GM11168 (cell line): ENCODE results near the gene PHF10.

Experiments used
- in situ Hi-C: fragments of 300-500 bp; cut with MboI; formaldehyde crosslinking; loops from one replicate; pipeline ENCODE4 v1.12.0; 2022; ENCODE audit warnings: low sequenced_read_pairs; ENCODE audit not compliant: unreplicated experiment

Gene PHF10

DNA sequence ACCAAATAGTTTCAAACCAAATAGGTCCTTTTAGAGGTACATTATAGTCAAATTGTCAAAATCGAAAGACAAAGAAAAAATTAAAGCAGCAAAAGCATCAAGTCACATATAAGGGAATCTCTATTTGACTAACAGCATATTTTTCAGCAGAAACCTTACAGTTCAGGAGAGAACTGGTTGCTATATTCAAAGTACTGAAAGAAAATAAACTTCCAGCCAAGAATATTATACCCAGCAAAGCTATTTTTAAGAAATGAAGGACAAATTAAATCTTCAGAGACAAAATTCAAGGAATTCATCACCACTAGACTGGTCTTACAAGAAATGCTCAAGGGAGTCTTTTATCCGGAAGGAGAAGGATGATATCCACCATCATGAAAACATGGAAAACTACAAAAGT is 38.4 kb downstream of the PHF10 start:
- in situ Hi-C loops, result no loop called here

DNA sequence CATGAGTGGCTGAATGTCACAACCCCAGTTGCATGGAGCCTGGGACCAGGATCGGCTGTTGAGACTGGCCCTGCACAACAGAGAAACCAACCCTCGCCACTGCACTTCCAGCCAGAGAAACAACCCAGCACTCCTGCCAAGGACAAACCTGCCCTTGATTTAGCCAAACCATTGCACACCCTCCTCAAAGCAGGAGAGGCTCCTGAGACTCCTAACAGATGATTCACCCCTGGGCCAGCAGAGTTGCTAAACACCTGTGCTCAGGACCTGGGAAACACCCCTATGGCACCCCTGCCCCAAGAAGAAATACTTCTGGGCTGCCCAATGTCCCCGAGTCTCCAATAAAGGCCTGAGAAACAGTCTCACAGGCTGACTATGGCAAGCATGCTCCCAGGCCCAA is 40.2 kb downstream of the PHF10 start:
- in situ Hi-C loops, result no loop called here

DNA sequence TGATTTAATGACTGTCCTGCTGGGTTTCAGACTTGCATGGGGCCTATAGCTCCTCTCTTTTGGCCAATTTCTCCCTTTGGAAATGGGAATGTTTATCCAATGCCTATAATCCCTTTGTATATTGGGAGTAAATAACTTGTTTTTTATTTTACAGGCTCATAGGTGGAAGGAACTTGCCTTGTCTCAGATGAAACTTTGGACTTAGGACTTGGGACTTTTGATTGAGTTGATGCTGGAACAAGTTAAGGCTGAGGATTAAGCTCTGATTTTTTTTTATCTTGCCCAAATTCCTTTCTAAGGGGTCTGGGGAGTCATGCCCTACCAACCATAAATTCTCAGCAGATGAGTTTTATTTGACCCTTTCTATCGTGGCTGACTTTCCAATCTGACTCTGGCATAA is 46.0 kb downstream of the PHF10 start:
- in situ Hi-C loops, result no loop called here

DNA sequence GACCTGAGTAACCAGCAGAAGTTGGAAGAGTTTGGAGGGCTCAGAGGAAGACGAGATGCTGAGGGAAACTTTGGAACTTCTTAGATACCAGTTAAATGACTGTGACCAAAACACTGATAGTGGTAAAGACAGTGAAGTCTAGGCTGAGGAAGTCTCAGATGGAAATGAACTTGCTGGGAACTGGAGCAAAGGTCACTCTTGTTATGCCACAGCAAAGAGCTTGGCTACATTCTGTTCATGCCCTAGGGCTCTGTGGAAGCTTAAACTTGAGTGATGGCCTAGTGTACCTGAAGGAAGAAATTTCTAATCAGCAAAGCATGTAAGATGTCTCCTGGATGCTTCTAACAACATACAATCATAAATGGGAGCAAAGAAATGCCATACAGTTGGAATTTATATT is 47.2 kb downstream of the PHF10 start:
- in situ Hi-C loops, result no loop called here

DNA sequence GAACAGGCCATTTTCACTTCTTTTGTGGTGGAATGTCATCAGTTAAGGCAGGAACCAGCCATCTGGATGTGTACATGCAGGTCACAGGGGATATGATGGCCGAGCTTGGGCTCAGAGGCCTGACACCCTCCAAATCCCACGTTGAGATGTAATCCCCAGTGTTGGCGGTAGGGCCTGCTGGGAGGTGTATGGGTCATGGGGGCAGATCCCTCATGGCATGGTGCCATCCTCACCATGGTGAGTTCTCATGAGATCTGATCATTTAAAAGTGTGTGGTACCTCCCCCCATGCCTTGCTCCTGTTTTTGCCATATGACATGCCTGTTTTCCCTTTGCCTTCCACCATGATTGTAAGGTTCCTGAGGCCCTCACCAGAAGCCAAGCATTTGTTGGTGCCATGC is 49.3 kb downstream of the PHF10 start:
- in situ Hi-C loops, result no loop called here

DNA sequence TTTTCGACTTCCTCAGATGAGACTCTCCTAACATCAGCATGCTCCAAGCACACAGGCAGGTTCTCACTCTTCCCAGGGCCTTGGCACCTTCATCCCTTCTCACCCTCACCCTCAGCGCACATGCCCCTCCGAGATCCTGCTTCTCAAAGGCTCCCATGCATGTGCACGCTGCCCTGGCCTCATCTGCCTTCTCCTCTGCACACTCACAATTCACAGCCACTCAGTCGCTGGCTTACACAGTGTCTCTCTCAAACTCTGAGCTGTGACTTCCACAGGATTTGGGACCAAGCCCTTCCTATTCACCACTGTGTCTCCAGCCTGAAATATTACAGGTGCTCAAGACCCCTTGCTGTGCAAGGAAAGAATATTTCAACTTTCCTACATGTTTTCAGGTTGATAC is 52.7 kb downstream of the PHF10 start:
- in situ Hi-C loops, result no loop called here

DNA sequence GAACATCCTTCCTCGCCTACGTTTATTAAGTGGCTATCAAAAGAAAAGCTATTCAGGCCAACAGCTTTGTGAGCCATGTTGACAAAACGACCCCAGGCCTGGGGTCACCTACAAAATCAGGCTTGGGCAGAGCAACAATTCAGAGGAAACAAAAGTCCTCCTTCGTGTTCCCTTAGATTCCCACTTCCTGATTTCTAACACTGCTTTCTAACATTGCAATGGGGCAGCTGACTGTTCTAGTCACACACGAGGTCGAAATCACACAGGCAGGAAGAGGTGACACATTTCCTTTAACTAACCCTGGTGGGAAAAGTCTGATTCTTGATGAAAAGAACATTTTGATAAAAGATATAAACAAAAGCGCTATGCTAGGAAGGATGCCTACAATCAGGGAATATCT is 54.4 kb downstream of the PHF10 start:
- in situ Hi-C loops, result no loop called here

DNA sequence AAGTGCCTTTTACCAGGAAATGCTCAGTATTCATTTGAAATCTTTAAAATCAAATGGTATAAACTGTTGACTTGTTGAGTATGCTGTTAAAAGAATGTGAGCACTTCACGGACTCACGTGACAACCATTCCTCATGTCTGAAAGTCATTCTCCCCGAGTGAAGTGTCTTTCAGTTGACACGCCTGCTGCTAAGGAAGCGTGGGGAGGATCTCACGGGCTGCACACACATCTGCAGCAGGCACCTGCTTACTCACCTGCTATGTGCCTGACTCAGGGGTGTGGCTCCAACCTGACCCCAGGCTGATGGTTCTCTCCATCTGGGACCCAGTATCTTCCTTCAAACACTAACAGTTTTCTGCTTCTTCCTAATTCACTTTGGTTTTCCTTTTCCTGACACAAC is 55.2 kb downstream of the PHF10 start:
- in situ Hi-C loops, result no loop called here

DNA sequence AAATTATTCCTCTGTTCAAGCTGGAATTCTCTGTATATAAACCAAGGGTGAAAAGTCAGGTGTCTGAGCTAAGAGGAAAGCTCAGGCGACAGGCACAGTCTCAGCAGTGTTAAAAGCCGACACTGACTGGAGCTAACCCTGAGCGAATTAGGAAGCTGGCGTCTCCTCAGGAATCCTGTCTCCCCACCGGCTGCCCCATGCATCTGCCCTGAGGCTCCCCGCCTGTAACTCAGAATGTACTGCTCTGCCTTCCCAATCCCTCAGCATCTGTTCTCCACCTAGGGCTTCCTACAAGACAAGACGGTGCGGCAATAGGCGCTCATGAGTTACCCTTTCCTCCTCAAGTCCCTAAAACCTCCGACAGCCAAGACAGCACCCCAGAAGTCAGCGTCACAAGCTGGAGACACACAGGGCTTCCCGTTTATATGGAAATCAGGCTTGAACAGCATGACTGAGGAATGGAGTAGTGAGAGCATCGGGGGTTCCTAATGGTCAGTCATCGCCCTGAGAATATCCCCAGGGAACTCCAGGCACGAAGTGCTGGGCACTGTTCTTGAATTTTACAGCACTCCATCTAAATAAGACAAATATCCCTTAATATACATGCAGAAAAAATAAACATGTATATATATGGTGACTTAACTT is 56.0 kb downstream of the PHF10 start:
- in situ Hi-C loops, result no loop called here

DNA sequence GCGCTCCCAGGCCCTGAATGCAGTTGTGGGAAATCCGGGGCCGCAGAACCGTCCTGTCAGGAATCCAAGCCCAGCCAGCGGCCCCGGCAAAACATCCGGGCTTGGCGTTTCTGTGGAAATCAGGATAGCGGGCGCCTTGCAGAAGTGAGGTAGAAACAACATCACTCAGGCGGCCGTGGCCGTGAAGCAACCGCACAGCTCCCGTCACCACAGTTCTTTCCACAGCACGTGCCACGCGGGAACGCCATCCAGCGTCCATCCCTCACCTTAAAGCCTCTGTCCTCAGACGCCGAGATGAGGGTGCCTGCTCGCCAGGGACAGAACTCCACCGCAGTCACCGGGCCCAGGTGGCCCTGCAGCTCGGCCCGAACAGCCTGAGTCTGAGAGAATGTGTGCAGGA is 56.6 kb downstream of the PHF10 start:
- in situ Hi-C loops, result no loop called here

DNA sequence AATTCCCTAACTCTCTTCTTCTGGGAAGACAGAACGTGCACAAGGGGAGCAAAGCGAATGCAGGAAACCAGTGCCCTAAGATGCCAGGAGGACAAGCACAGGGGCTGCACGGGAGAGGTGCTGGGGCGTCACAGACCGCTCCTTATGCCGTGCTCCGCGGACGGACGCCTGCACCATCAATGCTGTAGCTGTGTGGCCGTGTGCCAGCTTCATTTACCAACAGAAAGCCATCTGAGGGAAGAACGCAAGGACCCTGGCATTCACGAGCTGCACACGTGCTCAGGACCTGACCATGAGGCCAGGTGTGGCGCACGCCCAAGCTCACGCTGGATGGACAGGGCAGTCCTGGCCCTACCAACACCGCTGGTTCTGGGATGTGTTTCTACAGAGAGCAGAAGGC is 57.9 kb downstream of the PHF10 start:
- in situ Hi-C loops, result no loop called here

DNA sequence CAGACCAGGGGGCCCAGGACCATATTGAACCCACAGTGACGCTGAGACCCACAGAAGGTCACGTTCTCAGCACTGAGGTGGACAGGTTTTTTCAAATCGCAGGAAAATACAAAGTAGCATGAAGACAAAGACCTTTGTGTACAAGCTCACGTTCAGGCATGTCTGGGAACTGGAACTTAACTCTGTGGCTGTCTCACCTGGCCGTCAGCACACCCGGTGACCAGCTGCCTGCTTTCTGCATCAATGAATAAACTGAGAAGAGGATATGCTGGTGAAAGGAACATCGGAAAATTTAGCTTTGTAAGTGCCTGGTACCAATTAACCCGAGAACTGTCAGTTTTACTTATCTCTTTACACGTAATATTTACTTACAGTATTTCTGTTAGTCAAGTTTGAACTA is 59.0 kb downstream of the PHF10 start:
- in situ Hi-C loops, result no loop called here

DNA sequence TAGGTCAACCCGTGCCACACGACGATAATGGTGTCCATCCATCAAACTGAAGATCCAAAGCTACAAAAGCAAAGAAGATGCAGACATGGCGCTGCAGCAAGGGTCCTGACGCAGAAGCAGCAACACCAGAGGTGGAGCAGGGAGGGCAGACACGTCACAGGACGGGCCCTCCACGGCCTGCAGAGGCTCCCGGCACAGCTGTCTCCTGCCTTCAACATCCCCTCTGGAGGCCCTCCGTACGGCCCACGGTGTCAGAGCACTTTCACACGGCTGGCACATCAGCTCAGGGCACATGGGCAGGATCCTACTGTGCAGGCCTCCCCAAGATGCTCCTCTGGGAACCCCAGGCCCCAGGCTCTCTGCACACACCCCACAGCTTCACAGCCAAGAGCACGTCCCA is 60.1 kb downstream of the PHF10 start:
- in situ Hi-C loops, result no loop called here

DNA sequence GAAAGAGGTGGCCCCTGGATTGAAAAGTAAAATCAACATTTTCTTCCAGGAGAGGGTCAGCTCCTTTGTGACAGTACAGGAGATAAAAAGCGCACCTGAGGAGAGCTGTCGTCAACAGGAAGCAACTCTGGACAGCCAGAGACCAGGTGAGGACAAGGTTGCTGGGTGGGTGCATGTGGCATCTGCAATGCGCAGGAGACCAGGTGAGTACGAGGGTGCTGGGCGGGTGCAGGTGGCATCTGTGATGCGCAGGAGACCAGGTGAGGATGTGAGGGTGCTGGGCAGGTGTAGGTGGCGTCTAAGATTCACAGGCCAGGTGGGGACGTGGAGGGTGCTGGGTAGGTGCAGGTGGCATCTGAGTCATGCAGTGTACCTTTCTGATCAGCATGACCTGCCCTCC is 60.8 kb downstream of the PHF10 start:
- in situ Hi-C loops, result no loop called here

DNA sequence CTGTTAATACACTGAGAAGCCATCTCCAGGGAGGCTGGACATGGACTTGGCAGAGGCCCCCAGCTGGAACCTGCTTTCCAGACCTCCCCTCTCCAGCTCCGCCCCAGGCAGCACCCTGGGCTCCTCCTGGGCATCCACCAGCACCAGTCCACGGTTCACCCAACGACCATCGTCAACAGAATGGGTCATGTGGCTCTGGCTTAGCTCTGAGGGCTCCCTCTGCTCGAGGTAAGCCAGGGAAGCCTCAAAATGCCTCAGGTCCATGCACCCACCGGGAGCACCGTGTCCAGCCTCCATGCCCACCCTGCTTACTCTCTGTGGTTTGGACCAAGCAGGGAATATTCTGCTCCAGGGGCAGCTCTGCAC is 62.9 kb downstream of the PHF10 start:
- in situ Hi-C loops, result no loop called here

DNA sequence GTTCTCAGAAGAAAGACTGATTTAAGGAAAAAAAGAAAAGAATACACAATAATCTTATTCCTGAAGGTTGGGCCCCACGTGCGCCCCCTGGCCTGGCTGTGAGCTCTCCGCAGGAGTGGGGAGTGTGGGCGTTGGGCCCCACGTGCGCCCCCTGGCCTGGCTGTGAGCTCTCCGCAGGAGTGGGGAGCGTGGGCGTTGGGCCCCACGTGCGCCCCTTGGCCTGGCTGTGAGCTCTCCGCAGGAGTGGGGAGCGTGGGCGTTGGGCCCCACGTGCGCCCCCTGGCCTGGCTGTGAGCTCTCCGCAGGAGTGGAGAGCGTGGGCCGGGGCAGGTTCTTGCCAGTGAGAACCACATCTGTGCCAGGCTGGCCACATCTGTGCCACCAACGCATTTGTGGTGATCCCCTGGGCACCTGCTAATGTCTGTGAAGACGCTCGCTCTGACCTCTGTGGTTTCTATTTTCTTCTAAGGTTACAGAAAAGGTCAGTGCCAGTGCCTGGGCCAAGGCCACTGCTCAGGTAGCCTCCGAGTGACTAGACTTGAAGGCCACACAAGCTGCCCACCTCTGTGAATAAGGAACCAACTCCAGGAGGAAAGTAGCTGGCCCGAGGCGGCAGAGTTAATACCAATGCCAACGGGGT is 63.4 kb downstream of the PHF10 start:
- in situ Hi-C loops, result no loop called here

DNA sequence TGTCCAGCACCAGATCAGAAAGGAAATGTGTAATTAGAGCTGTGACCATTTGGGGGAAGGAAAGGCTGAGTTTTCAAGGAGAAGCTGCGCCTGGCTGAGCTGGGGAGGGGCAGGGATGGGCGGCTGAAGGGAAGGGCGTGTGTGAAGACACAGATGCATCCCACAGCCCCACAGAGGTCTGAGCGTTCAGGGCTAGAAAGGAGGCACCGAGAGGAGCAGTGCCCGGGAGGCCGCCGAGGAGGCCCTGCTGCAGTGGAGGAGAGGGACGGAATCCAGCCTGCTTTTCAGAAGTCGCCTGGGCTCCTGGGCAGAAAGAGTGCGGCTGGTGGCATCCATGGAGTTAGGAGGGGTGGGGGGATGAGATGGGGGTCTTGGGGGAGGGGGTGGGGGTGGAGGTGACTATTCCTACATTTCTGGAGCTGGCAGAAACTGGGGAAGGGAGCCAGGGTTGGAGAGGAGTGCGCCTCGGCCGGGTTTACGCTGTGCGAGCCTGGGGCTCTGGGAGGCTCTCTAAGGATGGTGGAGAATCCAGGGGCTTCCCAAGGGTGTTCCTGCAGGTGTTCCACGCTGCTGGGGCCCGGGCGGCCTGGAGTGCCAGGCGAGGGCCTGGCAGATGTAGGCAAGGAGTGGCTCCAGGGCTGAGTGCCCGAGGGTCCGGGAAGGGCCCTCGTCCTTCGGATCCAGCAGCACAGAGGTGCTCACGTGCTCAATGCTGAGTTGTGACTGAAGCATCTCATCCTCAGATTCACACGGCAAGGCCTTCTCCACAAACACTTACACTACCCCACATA is 64.3 kb downstream of the PHF10 start:
- in situ Hi-C loops, result no loop called here

DNA sequence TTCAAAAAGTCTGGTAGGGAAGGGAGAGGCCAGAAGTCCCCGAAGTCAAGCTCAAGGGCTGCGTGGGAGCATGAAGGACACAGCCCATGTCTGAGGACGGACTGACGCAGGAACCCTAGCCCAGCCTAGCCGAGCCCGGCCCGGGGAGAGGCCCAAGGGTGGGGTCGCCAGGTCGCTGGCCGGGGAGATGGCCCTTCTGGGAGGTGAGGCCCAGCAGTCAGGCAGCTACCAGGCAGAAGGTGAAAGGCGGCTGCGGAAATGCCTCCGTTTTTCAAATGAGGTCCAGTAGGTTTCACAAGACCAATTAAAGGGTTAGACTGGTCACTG is 67.1 kb downstream of the PHF10 start:
- in situ Hi-C loops, result no loop called here

DNA sequence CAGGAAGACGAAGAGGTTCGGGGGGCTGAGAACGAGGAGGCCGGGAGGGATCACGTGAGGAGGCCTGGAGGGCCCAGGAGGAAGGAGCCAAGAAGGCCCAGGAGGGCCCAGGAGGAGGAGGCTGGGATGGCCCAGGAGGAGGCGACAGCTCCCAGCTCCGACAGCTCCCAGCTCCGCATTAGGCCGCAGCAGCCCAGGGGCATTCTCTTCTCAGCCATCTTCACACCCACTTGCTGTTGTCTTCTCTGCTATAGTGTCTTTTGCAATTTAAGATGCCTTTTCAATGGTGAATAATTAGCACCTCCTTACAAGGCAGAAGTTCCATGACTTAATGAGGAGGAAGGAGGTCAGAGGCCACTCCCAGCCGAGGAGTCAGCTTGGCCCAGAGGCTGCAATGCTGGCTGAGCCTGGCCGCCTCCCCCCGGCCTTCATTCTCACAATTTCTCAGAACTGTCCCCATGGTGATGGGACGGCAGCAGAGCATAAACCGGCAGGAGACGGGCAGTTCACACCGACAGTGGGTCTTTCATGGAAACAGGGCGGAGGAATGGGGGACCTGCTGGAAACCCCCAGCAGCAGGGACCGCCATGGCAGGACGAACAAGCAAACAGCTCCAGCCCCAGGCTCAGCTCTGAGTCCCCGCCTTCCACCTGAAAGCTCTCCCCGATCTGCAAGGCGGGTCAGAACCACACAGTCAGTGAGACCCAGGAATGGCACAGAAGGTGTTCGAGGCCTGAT is 67.6 kb downstream of the PHF10 start:
- in situ Hi-C loops, result no loop called here

DNA sequence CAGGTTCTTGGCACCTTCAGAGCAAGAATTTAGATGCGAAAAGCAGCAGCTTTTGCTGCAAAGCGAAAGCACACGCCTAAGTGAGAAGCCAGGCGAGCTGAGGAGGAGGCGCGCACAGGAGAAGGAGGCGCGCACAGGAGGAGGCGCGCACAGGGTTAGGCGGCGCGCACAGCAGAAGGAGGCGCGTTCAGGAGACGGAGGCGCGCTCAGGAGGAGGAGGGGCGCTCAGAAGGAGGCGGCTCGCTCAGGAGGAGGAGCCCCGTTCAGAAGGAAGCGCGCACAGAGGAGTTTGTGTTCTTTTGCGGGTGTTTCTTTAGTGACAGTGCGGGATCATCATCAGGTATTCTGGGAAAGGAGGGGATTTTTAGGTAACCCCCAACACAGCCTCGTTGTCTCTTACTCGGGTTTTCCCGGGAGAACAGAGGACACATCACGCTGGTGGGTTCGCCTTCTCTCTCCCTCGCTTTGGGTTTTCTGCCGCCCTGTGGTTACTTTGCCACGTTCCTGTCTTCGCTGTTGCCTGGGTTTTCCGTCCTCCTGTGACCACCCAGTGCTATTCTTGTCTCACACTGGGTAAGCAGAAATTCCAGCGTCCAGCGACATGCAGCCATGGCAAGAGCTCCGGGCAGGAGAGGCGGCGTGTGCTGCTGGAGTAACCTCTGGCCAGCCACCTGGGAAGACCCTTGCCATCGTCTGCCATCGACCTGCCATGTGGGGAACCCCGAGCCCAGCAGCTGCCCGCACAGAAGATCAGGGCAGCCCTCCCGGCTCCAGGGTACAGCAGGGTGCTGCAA is 69.5 kb downstream of the PHF10 start:
- in situ Hi-C loops, result no loop called here
